D341Med (cell line): Measurements from ENCODE around the gene SUPT20H.

Experiments used
- DNase-seq: peaks from one replicate; pipeline ENCODE4 v3.0.0; 2012; ENCODE audit warnings: low spot score

SUPT20H gene

DNA sequence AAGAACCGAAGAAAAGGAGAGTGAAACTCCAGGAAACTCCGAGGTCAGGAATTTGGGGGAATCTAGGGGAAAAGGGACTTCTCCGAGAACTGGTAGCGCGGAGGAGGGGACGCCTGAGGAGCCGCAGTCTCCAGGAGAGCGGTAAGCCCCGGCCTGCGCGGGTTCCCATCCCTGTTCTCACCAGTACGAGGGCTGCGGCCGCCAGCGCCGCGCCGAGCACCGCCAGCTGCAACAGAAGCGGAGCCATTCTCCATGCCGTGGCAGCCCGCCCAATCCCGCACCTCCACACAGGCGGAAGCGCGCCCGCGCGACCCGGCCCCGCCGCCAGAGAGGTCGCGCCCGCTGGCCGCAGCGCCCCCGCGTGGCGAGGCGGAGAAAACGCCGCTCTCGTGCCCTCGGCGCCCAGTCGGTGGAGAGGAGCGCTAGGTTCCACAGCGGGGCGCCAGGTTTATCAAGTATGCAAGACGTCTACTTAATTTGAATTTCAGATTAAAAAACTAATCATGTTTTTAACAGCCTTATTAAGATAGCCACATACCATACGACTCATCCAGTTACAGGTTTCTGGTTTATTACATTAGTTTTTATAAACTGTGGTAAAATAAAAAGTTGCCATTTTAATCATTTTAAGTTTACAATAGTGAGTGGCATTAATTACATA is 60.3 kb downstream of the SUPT20H start, which contains the start of gene ALG5:
TSS of gene ALG5 (minus strand) at position 287 of the 661 bp plus-strand sequence. CDS start at position 247, 40 bp downstream.
- DNase-seq: peak; percentile 94

DNA sequence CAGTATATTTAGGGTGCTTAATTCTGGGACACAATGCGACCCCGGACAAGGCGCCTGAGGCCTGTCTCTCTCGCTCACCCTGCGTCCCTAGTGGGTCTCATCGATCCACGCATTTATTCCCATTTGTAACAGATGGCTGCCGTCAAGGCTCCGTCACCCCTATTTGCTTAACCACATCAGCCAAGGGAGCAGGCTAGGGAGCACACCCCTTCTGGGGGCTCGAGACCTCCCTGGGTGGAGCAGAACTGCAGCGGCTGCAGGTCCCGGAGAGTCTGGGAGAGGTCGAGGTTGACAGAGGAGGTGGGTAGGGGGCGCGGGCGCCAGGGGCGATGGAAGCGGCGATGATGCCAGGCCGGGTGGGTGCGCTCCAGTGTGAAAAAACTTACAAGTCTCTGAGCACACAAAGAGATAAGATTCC is 60.9 kb downstream of the SUPT20H start:
- DNase-seq: peak; percentile 51

DNA sequence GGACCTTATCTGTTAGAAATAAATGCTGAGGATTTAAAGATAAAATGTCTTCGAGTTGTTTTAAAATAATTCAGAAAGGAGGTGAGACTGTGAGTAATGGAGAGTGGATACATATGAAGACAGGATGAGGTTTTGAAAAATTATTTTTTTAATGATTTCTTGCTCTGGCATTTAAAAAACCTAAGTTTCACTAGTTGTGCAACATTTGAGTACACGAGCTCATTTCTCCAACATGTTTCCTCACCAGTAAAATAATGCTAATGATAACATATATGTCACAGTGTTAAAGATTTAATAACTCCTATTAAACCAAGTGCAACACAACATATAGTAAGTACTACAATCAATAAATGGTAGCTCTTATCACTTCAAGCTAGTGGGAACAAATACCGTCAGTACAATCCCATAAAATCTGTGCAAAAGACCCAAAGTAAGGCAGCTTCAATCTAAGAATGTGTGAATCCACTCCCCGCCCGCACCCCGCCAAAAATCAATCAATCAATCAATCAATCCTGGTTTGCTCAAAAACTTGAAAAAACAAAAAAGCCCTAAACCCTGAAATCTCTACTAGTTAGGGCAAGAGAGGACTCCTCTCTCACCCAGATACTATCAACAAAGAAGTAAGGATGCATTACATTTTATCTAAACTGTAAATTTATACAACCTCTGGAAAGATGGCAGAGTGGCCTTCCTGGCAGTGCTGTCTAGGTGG is 61.6 kb downstream of the SUPT20H start:
- no peak for DNase-seq

DNA sequence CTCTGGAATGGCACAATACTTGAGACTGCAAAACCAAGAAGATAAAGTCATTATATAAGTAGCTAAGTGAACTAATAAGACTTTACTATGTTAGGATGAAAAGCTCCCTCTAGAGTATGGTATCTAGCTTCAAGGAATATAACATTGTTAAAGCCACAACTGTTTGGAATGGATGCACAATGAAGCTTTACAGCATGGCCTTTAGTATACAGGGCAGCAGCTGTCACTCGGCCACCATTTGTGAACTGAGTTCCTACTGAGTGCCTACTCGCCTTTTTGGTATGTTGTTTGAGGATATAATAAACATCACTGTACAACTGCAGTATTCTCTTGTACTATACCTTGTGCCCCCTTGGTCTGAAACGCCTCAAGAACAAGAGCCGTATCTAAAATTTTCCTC is 67.1 kb downstream of the SUPT20H start:
- DNase-seq: no peak

DNA sequence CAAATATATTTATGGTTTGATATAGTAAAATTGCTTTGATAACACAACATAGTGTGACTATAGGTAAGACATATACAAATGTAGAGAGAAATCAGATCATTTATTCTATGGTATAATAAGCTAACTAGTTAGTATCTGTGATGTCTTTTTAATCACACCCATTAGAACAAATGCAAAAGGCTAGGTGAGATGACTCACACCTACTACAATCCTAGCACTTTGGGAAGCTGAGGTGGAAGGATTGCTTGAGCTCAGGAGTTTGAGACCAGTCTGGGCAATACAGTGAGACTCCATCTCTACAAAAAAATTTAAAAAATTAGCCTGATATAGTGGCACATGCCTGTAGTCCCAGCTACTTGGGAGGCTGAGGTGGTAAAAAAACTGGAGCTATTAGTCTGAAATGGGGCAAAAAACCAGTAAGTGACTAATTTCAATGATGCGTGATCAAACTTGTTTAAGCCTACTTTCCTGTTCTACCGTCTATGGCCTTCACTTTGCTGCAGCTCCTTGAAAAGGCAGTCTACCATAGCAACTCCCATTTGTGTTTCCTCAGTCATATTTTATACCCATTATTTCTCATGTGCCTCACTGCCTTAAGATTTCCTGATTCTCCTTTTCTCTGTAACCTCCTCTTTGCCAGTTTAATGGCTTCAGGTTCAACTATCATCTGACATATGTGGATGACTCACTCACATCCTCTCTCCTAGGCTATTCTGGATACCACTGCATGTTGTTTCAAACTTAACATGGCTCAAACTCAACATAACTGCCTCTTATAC is 72.8 kb downstream of the SUPT20H start:
- no peak for DNase-seq

DNA sequence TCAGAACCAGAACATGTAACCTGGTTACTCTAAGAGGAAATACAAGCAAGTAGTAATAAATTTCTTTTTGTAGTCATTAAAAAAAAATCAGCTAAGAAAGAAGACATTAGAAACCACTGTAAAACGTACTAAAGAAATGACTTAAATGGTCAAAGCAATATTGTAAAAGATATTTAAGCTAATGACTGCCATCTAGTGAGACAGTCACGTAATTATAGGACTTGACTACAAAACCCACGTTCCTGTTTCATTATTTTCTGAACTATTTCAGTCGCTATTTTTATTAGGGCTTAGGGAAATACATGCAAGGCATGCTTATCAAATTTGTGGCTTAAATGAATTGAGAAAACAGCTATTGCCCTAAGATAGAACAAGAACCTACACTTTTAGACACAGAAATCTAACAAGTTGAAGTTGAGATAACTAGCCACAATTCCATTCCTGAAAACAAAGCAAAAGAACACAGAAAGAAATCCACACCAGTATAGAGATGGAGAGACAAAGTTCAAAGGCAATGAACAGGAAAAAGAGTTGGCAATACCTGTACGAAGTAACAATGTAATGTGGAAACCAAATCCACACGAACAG is 78.2 kb downstream of the SUPT20H start:
- DNase-seq: peak; percentile 45

DNA sequence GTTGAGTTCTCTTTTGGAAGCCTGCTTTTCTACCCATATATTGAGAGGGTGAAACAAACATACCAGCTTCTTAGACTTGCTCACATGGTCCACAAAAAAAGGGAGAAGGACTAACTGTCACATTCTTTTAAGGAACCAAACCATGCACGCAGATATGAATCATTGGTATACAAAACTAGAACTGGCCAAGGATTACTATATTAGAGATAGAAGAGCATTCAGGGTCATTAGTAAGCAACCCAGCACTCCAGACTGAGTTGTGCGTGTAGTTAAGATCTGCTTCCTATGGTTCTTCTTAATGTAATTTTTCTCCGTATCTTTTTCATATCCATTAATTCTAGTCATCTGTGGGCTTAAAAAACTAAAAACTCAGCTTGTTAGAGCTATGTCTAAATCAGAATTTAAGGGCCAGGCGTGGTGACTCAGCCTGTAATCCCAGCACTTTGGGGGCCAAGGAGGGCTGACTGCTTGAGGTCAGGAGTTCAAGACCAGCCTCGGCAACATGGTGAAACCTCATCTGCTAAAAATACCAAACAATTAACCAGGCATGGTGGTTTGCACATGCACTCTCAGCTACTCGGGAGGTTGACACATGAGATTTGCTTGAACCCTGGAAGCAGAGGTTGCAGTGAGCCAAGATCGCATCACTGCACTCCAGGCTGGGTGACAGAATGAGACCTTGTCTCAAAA is 80.0 kb downstream of the SUPT20H start:
- DNase-seq: no peak

DNA sequence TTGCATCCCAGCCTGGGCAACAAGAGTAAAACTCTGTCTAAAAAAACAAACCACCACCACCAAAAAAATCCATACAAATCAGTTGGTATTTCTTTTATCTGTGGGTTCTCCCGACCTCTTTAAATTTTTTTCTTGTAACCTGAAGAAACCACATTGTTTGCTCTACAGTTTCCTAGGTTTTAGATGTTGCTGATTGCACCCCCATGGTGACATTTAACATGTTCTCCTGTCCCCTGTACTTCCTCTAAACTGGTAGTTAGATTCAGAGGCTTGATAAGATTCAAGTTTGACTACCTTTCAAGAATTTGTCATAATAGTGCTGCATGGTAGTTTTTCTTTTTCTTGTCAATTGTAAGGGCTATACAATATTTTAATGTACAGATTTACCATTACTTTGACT is 84.3 kb downstream of the SUPT20H start:
- DNase-seq: no peak

DNA sequence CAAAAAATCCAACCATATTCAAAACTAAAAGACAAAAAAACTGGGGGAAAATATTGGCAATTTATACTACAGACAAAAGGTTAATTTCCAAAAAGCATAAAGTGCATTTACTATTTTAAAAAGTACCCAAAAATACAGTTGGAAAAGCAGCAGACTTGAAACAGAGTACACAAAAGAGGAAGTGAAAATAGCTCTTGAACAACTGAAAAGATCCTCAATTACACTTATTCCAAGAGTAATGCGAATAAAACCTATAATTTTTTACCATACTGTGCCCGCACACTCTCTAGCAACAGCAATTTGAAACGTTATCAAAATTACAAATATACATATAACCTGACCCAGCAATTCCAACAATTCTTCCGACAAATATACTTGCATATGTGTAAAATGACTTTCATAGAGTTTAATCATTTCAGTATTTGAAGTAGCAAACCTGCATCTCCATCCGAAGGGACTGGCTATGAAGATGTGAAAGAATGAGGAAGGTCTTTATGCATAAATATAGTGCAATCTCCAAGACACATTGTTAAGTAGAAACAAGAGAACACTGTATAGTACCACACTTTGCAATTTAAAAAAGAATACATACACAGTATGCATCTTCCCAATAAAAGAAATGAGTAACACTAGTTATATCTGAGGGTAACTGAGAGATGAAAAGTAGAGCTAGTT is 85.7 kb downstream of the SUPT20H start:
- no peak for DNase-seq

DNA sequence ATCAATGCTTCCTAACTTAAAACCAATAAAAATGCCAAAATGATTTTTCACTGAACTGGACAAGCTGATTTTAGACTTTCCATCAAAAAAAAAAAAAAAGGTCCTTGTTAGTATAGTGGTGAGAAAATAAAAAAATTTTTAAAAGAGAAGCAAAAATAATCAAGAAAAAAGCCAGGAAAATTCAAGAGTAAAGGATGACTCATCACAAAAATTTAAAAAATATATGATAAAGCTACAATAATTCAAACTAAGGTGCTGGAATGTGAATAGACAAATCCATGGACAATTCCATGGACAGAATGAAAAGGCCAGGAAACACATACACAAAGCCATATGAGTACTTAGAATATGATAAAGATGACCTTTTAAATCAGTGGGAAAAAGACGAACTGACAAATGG is 86.5 kb downstream of the SUPT20H start:
- DNase-seq: no peak

DNA sequence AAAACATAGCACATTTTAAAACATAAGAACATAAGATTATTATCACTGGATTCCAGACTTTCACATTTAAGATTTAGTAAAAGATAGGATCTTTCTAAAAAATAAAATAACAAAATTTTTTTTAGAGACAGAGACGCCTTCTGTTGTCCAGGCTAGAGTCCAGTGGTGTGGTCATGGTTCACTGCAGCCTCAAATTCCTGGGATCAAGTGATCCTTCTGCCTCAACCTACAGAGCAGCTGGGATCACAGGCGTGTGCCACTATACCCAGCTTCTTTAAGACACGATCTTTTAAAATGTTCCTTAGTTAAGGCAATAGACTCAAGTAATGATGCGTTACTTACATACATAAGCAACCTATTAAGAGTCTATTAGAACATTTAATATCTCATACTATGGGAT is 93.1 kb downstream of the SUPT20H start:
- DNase-seq: no peak

DNA sequence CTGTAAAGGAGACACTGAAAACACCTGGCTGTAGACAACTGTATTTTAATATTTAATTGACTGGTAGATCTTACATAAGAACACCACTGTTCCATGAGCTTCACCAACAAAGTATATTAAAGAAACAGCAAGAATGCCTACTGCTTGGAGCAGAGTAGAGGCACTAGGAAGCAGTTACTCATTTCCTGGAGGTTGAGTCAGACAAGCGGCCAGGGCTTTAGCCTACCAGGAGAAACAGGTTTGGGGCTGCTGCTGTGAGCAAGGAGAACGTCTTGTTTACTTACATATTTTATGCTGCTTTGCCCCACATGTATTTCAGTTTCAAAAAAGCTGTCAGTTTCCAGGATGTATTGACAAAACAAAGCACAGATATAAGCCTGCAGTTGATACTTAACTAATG is 93.7 kb downstream of the SUPT20H start:
- no peak for DNase-seq

DNA sequence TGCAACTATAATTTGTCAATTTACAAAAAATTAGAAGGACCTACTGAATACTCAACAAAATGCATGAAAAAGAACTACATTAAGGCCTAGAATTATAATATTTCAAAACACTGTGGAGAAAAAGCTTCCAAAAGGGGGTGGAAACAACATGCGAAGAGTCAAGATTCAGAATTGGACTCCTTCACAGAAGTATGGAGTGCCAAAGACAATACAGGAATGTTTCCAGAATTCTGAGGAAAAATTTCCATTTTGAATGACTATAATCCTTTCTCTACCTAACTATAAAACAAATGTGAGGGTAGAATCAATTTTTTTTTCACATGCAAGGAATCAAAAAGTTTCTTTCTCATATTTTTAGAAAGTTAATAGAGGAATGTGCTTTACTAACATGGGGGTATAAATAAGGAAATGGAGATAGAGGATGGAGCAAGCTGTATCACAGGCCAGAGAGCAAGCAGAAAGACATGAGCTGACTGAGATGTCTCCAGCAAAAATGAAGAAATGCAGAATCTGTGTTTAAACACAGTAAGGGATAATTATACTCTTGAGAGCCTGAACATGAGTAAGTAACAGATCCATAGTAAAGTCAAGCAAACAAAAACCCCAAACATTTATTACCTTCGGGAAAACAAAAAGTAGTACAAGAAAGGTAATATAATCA is 99.9 kb downstream of the SUPT20H start:
- DNase-seq: no peak
